ENCODE measurements around the gene REXO1.

REXO1 gene

GRCh38 chr19:1832046-1832663, 16.1 kb downstream of the REXO1 start:
- no peak for DNase-seq (ENCODE audit: low spot score)
- in situ Hi-C loops (cut with MboI; ENCODE audit: low sequenced_read_pairs, unreplicated experiment): no loop called here
- TF ChIP-seq CTCF (IDR thresholded peaks at IDR 0.05; ENCODE audit: borderline replicate concordance, control extremely low read depth, extremely low read depth, insufficient read depth, missing control alignments): no peak

GRCh38 chr19:1830978-1831377, 17.3 kb downstream of the REXO1 start:
- in situ Hi-C loops (cut with MboI; ENCODE audit: low sequenced_read_pairs, unreplicated experiment): no loop called here
- no peak for TF ChIP-seq CTCF (IDR thresholded peaks at IDR 0.05; ENCODE audit: borderline replicate concordance, control extremely low read depth, extremely low read depth, insufficient read depth, missing control alignments)
- no peak for DNase-seq (ENCODE audit: low spot score)

- in situ Hi-C loops (cut with MboI; ENCODE audit: low sequenced_read_pairs, unreplicated experiment): no loop called here
- no peak for DNase-seq (ENCODE audit: low spot score)
- no peak for TF ChIP-seq CTCF (IDR thresholded peaks at IDR 0.05; ENCODE audit: borderline replicate concordance, control extremely low read depth, extremely low read depth, insufficient read depth, missing control alignments)
Measured at GRCh38 chr19:1830568-1830967, 17.7 kb downstream of the REXO1 start.

- DNase-seq (ENCODE audit: low spot score): no peak
- TF ChIP-seq CTCF (IDR thresholded peaks at IDR 0.05; ENCODE audit: borderline replicate concordance, control extremely low read depth, extremely low read depth, insufficient read depth, missing control alignments): no peak
- in situ Hi-C loops (cut with MboI; ENCODE audit: low sequenced_read_pairs, unreplicated experiment): no loop called here
Measured at GRCh38 chr19:1829958-1830357, 18.3 kb downstream of the REXO1 start.

- in situ Hi-C loops (cut with MboI; ENCODE audit: low sequenced_read_pairs, unreplicated experiment): no loop called here
Measured at GRCh38 chr19:1828279-1829238, 19.7 kb downstream of the REXO1 start.

More at GRCh38 chr19:1828279-1829238, 19.7 kb downstream of the REXO1 start:
- DNase-seq (ENCODE audit: low spot score): no peak
- TF ChIP-seq CTCF (IDR thresholded peaks at IDR 0.05; ENCODE audit: borderline replicate concordance, control extremely low read depth, extremely low read depth, insufficient read depth, missing control alignments): no peak
